ENCODE measurements around the gene LRRC71.

The LRRC71 gene

GRCh38 chr1:156947127-156947526, 26.7 kb downstream of the LRRC71 start:
- no peak for DNase-seq (ENCODE audit: low spot score)

- DNase-seq (ENCODE audit: low spot score) = no peak
Observed at GRCh38 chr1:156947818-156948525, 27.5 kb downstream of the LRRC71 start.

- DNase-seq (ENCODE audit: low spot score) = no peak
Observed at GRCh38 chr1:156948708-156949107, 28.3 kb downstream of the LRRC71 start.

- no peak for DNase-seq (ENCODE audit: low spot score)
Observed at GRCh38 chr1:156949127-156949526, 28.7 kb downstream of the LRRC71 start.

GRCh38 chr1:156951371-156951770, 30.9 kb downstream of the LRRC71 start:
- no peak for DNase-seq (ENCODE audit: low spot score)

- no peak for DNase-seq (ENCODE audit: low spot score)
Observed at GRCh38 chr1:156953571-156953970, 33.1 kb downstream of the LRRC71 start.

GRCh38 chr1:156956333-156956732, 35.9 kb downstream of the LRRC71 start:
- no peak for DNase-seq (ENCODE audit: low spot score)

GRCh38 chr1:156957634-156958033, 37.2 kb downstream of the LRRC71 start:
- DNase-seq (ENCODE audit: low spot score) = no peak

- no peak for DNase-seq (ENCODE audit: low spot score)
Observed at GRCh38 chr1:156958247-156958714, 37.8 kb downstream of the LRRC71 start.

GRCh38 chr1:156959414-156959813, 39.0 kb downstream of the LRRC71 start:
- no peak for DNase-seq (ENCODE audit: low spot score)

GRCh38 chr1:156959925-156960324, 39.5 kb downstream of the LRRC71 start:
- DNase-seq (ENCODE audit: low spot score) = no peak

GRCh38 chr1:156961709-156962108, 41.3 kb downstream of the LRRC71 start:
- no peak for DNase-seq (ENCODE audit: low spot score)

GRCh38 chr1:156963621-156964020, 43.2 kb downstream of the LRRC71 start:
- DNase-seq (ENCODE audit: low spot score) = no peak

- DNase-seq (ENCODE audit: low spot score) = peak; percentile 28
Observed at GRCh38 chr1:156964441-156964840, 44.0 kb downstream of the LRRC71 start.

GRCh38 chr1:156969496-156969895, 49.1 kb downstream of the LRRC71 start:
- DNase-seq (ENCODE audit: low spot score) = no peak

- DNase-seq (ENCODE audit: low spot score) = no peak
Observed at GRCh38 chr1:156970017-156970416, 49.6 kb downstream of the LRRC71 start.

GRCh38 chr1:156973417-156973816, 53.0 kb downstream of the LRRC71 start:
- no peak for DNase-seq (ENCODE audit: low spot score)

GRCh38 chr1:156975084-156975483, 54.7 kb downstream of the LRRC71 start:
- DNase-seq (ENCODE audit: low spot score) = no peak

- no peak for DNase-seq (ENCODE audit: low spot score)
Observed at GRCh38 chr1:156980551-156980950, 60.1 kb downstream of the LRRC71 start.

Measured in AG20443 (cell line).